Esophagus muscularis mucosa (tissue), 4 donors: Measurements from ENCODE around the gene SOX5.

ENCODE experiments used
- EP300 ChIP-seq: sonication (generic); formaldehyde crosslinking; IDR thresholded peaks from one replicate; pipeline ENCODE4 v1.6.1; 2017; ENCODE audit warnings: antibody characterized with exemption
- POLR2A ChIP-seq: fragments of 450-650 bp; IDR thresholded peaks from one replicate; pipeline ENCODE4 v1.6.1; 2017; ENCODE audit warnings: antibody characterized with exemption, moderate library complexity, mild to moderate bottlenecking, low read depth
- POLR2AphosphoS5 ChIP-seq, 2 donors: sonication (generic); formaldehyde crosslinking; IDR thresholded peaks; one replicate each; pipeline ENCODE4 v1.6.1; 2017; ENCODE audit warnings: antibody characterized with exemption in 2 of 2
- TF ChIP-seq, protein P1 (sequence below), 3 experiments: fragments of 200-600 bp in 2 of 3; fragments of 450-650 bp in 1 of 3; sonication (generic) in 2 of 3; IDR thresholded peaks; one replicate each; pipeline ENCODE4 v1.5.1; 2017 to 2019; ENCODE audit warnings: antibody characterized with exemption in 3 of 3, mild to moderate bottlenecking in 2 of 3, moderate library complexity in 1 of 3

DNA sequence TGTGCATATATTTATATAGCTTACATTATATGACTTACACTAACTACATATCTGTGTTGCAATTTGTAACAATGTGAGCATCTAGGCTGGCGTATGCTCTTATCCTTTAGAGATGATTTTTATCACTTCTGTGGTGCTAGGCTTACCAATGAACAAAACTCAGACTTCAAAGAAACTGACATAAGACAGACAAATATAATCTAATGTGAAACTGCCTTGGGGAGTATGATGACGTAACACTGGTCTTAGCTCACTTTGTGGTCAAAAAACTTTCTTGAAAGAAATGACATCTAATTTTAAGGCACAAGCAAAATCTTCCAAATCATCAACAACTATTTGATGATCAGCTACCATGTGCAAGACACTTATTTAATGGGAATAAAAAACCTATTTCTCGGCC is 50.0 kb downstream of the SOX5 start:
- TF ChIP-seq, protein P1, sequence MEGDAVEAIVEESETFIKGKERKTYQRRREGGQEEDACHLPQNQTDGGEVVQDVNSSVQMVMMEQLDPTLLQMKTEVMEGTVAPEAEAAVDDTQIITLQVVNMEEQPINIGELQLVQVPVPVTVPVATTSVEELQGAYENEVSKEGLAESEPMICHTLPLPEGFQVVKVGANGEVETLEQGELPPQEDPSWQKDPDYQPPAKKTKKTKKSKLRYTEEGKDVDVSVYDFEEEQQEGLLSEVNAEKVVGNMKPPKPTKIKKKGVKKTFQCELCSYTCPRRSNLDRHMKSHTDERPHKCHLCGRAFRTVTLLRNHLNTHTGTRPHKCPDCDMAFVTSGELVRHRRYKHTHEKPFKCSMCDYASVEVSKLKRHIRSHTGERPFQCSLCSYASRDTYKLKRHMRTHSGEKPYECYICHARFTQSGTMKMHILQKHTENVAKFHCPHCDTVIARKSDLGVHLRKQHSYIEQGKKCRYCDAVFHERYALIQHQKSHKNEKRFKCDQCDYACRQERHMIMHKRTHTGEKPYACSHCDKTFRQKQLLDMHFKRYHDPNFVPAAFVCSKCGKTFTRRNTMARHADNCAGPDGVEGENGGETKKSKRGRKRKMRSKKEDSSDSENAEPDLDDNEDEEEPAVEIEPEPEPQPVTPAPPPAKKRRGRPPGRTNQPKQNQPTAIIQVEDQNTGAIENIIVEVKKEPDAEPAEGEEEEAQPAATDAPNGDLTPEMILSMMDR (IDR thresholded peaks at IDR 0.05) = no peak
- no peak for TF ChIP-seq POLR2A
- TF ChIP-seq EP300 = no peak
- no peak for TF ChIP-seq POLR2AphosphoS5 (IDR thresholded peaks at IDR 0.05)
